ENCODE results near the gene FOXL3.

The FOXL3 gene

DNA sequence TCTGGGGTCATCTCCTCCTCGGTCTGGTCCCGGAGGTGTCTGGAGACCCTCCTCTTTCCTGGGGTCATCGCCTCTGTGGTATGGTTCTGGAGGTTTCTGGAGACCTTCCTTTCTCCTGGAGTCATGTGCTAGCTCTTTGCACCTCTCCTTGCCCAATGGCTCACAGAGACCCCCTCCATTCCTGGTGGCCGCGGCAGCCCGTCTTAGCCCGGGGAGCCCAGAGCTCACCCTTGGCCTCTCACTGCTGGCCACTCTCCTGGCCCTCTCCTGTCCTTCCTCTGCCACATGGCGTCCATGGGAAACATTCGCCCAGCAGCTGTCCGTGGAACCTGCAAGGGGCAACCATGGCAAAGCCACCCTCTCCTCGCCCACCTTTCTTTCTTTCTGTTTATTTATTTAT is 20.2 kb upstream of the FOXL3 start:
- DNase-seq = no peak

DNA sequence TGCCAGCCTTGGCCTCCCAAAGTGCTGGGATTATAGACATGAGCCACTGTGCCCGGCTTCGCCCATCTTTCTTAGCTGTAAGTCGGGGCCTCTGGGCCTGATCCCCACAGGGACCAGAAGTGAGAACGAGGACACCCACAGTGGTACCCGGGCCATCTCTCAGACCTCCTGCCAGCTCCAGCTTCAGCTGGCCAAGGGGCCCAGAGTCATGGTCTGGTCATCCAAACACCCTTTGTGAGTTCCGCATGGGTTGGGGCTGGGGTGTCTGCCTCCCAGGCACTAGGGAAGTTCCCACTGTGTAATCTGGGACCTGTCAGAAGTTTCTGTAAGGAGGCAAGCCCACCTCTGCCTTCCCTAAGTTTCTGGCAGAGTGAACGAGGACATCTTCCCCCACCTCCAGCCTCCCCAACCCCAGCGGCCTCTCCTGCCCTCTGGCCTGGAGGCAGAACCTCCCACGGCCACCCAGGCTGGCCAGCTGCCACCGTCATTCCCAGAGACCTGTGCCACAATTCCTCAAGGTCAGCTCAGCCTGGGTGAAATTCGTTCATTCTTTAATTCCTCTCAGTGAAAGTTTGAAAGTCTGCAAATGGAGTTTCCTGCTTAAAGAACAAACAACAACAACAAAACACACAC is 19.5 kb upstream of the FOXL3 start:
- no peak for DNase-seq

DNA sequence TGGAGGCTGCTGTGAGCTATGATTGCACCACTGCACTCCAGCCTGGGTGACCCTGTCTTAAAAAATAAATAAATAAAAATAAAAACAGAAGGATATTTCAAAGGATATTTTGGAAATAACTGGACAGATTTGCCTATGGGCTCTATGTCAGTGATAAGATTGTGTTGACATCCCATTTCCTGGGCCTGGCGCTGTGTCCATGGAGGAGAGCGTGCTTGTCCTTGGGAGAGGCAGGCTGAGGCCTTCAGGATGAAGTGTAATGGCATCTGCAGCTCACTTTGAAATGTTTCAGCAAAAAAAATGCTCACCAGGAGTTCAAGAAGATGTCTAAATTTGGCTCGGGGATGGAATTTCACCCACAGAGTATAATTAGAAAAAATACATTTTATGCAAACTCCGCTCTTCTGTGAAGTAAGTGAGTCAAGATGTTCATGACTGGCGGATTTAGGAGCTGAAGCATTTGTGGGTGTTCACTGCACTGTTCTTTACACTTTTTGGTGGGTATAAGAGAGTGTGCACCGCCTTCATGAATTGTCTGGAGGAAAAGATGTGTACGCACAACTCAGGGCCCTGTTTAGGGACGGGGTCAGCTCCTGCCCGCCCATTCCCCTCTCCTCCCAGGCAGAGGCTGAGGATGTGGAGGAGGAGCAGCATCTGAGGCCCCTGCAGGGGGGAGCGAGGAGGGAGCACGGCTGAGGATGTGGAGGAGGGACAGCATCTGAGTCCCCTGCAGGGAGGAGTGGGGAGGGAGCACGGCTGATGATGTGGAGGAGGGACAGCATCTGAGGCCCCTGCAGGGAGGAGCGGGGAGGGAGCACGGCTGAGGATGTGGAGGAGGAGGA is 18.5 kb upstream of the FOXL3 start:
- DNase-seq = no peak

DNA sequence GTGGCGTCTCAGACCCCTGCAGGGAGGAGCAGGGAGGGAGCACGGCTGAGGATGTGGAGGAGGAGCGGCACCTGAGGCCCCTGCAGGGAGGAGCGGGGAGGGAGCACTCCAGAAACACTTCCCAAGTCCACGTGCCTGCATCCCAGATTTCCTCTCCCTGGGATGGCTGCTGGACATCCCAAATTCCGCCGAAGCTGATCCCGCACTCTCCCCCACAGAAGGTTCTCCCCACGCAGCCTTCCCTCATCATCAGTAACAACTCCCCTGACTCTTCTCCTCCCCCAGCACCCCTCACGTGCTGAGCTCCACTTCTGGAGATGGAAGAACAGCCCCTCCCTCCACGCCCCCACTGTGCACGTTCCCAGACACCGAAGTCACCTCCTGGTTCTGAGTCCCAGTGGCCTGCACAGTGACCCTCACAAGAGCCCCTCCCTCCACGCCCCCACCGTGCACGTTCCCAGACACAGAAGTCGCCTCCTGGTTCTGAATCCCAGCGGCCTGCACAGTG is 17.8 kb upstream of the FOXL3 start:
- DNase-seq = no peak

DNA sequence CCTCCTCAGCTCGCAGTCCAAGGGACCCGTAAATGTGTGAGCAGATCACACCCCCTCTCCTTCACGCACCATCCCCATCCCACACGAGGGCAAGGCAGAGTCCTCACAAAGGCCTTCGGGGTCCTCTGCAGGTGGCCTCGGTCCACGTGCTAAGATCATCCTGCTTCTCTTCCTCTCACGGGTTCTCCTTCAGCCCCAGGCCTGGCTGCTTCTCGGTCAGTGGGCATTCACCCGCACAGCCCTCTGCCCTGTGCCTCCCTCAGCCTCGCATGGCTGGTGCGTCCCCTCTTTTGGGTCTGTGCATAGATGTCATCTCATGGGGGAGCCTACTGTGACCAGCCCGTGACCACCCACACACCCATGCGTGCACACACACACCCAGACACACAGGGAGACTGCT is 17.3 kb upstream of the FOXL3 start:
- no peak for DNase-seq

DNA sequence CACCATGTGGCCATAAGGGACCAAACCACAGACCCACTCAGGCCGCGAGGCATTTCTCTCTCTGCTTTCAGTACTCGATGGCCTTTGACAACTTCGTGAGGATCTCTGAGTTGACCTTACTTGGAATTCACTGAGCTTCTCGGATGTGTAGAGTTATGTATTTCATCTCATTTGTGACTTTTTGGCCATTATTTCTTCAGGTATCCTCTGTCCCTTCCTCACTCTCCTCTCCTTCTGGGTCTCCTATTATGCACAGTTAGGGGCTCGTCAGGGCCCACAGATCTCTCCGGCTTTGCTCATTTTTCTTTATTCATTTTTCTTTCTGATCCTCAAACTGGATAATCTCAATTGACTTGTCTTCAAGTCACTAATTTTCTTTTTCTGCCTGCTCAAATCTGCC is 16.6 kb upstream of the FOXL3 start:
- no peak for DNase-seq

DNA sequence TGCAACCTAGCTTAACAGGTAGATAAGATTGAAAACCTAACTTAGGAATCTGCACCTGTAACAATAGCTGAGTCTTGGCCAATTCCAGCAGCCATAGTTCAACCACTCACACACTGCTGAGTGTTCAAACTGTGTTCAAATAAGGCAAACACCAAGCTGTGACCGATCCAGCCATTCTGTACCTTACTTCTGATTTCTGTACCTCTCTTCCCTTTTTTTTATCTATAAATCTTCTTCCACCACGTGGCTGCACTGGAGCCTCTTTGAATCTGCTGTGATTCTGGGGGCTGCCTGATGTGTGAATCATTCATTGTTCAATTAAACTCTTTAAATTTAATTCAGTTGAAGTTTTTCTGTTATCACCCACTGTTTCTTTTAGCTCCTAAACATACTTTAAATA is 15.7 kb upstream of the FOXL3 start:
- no peak for DNase-seq

DNA sequence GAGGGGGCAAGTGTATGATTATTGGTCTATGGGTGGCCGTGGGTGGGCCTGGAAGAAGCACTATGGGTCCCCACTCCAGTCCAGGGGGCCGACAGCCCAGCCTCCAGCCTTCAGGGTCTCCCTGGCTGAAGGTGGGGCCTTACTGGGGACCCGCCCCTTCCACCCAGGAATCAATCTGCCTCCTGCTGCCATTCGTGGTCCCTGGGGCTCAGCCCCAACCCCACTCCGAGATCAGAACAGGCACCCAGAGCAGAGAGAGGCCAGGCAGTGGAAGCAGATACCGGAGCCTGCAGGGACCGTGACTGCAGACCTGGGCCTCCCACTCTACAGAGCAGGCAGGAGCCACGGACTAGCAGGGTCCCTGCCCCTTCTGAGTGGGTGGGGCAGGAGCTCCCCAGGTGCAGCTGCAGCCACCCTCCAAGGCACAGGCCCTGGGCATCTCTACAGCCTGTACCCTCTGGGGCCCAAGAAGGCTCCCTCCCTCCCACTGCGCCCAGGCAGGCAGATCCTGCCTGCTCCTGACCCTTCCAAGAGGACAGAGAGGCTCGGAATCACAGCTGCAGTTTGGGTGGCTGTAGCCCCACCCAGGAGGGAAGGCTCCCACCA is 13.6 kb upstream of the FOXL3 start:
- DNase-seq = no peak

DNA sequence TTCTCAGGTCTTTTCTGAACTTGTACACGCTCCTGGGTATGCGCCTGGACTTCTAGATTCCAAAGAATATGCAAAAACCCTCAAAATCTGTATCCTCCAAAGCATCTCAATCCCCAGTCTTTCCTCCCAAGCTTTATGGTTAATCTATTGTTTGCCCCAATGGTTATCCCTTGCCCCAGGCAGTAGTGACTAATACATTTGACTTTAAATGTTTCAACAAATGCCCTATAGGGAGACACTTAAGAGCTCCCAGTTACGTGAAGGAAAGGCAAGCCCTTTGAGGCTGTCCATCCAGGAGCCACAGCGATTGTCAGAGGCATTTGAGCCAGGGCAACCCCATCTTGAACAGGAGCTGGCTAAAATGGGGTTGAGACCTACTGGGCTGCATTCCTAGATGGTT is 12.7 kb upstream of the FOXL3 start:
- DNase-seq = no peak

DNA sequence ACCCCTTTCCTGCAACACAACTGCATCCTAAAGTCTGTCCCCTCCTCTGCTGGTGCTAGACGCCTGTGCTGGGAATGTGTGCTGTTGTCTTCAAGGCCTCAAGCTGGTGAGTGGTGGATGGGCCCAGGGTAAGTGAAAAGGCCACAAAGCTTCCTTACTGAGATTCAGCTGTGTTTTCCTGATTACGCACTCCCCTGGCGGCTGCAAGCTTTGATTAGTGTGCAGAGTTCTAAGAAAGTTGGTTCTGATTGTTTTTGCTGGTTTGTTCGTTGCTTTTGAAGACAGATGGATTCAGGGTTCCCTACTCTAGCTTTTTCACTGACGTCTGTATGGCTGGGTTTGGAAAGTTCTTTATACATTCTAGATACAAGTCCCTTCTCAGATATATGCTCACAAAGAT is 11.9 kb upstream of the FOXL3 start:
- no peak for DNase-seq

DNA sequence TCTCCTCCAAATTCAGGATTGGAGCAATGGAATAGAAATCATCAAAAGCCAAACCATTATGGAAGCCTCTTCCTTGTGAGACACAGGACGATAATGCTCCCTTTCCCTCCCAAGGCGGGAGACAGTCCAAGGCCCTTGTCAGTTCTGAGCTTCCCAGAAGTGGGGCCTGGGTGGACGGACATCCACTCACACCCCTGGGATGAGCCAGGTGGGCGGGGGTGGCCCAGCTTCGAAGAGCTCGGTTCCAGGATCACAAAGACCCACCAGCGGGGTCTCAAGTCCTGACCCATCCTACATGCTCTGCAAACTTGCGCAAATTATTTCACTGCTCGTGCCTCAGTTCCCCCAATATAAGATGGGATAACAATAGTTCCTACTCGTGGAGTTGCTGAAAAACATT is 10.1 kb upstream of the FOXL3 start:
- DNase-seq = no peak

DNA sequence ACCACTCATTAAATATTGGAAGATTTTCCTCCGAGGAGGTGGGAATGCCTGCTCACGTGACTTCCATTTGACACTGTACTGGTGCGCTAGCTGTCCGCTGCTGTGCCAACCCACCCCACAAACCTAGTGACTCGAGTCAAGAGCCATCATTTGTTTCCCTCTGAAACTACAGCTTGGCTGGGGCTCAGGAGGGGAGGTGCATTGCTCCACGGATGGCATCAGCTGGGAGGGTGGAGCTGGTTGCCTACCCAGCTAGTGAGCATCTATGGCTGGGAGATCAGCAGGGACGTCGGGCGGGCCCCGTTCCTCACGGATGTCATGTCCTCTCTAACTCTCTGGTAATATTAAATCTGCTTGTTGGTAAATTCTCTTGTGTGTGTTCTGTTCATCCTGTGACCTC is 9.5 kb upstream of the FOXL3 start:
- DNase-seq = no peak

DNA sequence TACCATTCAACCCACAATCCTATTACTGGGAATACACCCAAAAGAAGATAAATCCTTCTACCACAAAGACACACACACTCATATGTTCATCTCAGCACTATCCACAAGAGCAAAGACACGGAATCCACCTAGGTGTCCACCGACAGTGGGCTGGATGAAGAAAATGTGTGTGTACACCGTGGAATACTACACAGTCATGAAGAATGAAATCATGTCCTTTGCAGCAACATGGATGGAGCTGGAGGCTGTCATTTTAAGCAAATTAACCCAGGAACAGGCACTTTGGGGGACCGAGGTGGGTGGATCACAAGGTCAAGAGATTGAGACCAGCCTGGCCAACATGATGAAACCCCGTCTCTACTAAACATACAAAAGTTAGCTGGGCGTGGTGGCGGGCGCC is 8.3 kb upstream of the FOXL3 start:
- no peak for DNase-seq

DNA sequence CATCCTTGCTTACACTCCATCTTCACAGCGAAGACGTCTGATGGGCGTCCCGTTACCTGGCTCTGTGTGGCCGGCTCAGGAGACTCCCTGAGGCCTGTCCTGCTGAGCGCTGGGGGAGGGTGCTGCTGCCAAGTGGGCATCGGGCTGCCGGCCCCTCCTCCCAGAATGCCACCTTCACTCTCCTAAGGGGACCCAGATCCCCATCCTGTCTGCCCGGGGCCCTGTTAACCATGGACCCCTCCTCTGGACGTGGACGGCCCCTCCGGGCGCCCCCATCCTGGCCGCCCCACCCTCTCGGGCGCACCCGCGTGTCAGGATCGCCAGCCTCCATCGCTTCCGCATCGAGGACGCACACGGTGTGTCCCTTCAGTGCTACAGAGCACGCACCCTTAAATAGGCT is 7.3 kb upstream of the FOXL3 start:
- no peak for DNase-seq

DNA sequence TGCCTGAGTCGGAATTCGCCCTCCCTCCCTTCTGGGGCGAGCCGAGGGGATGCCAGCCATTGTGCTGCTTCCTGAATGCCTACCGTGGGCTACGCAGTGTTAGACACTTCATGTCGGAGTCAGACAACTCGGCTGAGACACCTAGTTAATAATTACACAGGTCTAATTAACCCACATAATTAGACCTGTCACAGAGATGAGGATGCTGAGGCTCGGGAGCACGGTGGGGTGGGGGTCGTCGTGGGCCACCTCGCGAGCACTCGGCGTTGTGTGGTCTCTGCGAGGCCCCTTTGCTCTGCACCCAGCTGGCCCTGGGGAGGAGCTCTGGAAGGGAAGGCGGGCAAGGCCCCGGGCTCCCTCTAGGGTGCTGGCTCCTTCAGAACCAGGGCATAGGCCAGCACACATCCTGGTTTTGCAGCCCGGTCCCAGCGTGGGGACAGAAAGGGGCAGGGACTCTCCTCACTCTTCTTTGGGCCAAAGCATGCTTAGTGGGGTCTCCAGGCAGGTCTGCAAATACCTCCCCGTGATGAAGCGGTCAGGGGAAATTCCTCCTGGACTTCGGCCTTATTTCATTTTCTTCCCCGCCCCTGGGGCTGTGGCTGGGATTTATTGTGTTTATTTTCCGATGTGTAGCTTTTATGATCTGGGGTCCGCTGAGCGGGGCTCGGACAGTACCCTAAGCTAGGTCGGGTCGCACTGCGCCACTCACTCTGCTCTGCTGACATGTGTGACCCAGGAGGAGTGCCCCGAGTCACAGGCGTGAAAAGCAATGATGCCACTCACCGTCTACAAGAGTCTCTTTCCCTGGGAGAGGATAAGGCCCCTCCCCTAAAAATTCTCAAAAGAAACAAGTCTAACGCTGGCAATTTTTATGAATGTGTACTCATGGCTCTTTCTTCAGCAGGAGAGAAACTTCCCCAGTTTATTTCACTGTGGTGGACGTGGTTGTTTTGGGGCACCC is 4.9 kb upstream of the FOXL3 start:
- DNase-seq = no peak

DNA sequence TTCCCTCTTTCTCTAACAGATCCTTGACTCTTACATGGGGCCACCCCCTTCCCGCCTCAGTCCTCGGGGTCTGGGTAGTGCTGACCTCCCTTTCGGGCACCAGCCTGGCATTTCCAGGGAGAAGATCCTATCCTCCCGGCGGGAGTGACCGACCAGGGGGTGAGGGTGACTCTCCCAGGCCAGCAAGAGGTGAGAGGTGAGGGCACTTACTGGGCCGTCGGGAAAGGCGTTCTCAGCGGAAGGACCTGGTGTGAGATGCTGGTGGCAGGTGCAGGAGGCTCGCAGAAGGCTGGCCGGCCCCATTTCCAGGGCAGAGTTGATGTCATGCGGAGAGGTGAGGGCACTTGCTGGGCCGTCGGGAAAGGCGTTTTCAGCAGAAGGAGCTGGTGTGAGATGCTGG is 4.2 kb upstream of the FOXL3 start:
- no peak for DNase-seq

DNA sequence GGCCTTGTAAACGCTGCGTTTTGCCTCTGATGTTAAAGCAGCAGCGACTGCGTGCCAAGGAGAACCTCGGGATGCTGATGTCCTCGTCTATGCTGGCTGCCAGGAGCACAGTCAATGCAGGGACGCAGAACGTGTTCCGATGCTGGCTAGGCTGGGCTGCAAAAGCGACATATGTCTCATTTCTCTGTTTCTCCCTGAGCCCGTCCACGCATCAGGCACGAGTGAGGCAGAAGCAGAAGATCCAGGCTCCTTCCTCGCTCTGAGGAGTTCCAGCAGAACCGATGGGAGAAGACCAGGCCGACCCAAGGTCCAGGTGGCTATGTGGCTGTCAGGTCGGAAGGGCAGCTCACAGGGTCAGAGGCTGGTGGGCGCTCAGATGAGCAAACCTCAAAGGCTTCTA is 3.7 kb upstream of the FOXL3 start:
- DNase-seq = no peak

DNA sequence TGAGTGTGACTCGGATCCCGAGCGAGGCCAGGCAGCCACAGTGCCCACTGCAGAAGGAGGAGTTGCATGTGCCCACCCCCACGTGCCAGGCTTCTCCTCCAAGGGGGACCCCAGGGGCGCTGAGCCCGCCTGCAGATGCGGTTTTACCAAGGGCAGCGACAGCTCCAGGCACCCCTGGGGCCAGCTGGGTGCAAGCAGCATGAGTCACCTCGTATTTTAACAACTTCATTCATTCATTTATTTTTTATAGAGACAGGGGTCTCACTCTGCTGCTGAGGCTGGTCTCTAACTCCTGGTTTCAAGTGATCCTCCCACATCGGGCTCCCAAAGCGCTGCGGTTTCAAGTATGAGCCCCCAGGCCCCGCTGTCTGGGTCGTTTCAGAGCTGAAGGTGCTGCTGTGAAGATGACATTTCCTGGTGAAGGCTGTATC is 1.3 kb upstream of the FOXL3 start:
- no peak for DNase-seq

DNA sequence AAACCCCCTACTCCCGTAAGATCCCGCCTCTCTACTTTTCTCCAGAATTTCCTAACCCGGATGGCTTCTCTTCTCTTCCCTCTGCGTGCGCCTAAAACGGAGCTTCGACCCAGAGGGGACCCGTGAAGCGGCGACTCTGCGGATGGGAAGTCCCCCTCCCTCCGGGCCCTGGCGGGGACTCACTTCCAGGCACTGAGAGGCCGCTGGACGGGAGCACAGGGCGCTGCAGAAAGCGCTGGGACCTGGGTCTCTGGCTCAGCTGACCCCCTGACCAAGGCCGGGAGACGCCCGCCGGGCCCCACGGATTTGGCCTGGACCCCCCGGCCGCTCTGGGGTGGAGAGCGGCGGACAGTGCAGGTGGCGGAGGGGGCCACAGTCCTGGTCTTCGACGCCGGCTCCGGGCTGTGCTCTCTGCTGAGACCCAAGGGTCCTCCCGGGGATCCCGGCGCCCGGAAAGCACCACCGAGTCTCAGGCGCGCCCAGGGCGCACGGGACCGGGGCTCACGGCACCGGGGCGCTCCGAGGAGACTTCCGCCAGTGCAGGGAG is 688 bp upstream of the FOXL3 start:
- no peak for DNase-seq

DNA sequence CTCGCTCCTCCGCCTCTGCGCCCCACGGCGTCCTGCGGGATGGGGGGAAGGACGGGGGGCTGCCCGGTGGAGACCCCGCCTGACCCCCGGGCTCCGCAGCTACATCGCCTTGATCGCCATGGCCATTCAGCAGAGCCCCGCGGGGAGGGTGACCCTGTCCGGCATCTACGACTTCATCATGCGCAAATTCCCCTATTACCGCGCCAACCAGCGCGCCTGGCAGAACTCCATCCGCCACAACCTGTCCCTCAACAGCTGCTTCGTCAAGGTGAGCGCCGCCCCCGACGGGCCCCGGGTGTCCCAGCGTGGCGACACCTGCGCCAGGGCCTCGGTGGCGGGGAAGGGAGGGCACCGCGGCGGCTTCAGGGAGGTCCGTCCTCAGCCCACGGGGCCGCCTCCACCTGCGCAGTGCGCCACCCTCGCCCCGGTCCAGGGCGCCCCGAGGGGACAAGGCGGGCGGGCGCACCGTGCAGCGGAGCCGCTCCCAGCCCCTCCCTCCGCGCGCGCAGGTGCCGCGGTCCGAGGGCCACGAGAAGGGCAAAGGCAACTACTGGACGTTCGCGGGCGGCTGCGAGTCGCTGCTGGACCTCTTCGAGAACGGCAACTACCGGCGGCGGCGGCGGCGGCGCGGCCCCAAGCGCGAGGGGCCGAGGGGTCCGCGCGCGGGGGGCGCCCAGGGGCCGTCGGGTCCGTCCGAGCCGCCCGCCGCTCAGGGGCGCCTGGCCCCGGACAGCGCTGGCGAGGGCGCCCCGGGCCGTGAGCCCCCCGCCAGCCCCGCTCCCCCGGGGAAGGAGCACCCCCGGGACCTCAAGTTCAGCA is 793 bp downstream of the FOXL3 start:
- DNase-seq = no peak

DNA sequence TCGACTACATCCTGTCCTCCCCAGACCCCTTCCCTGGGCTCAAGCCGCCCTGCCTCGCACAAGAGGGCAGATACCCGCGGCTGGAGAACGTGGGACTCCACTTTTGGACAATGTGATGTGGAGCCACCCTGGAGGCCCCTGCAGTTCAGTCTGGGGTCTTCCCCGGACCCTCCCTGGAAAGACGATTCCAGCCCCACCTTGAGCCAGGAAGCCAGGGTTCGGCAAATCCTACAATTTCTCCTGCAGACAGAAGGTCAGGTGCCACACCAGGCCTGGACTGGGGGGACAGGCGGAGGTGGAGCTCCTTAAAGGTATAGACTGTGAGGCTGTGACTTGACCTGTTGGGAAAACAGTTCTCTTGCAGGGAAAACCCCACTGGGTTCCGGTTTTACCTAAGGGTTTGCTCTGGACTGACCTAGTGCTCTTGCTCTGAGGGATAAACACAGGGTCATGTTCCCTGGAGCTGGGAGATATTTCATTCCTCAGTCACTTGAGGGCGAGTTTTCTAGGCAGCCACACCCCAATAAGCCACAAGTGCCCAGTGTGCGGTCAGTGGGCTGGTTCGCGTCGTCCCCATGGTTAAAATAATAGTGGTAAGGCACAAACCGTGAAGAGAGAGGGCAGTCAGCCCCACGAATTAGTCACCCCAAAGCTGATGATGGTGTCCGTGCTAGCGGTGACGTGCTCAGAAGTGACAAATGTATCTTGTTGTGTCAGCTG is 1.6 kb downstream of the FOXL3 start:
- no peak for DNase-seq
